HepG2 (cell line): ENCODE measurements around the gene NAGS. TPM values are rescaled to one million over a fixed set of nuclear protein-coding genes. Genes with fewer than 3 reads are reported as not detected.

Source experiments
- BRCA1 ChIP-seq: sonication (generic); formaldehyde crosslinking; IDR thresholded peaks from 2 replicates; pipeline ENCODE4 v1.4.0; 2020; ENCODE audit warnings: missing genetic modification reagents
- FOXC1 ChIP-seq: sonication (generic); formaldehyde crosslinking; IDR thresholded peaks from 2 replicates; pipeline ENCODE4 v1.8.0; 2022; ENCODE audit warnings: mild to moderate bottlenecking, missing genetic modification reagents, borderline replicate concordance
- HNF4A ChIP-seq: sonication (generic); formaldehyde crosslinking; IDR thresholded peaks from 2 replicates; pipeline ENCODE4 v1.4.0; 2020; ENCODE audit warnings: missing genetic modification reagents
- KDM4B ChIP-seq: sonication (generic); formaldehyde crosslinking; IDR thresholded peaks from 2 replicates; pipeline ENCODE4 v1.4.0; 2020; ENCODE audit warnings: missing genetic modification reagents
- SPEN ChIP-seq: sonication (generic); formaldehyde crosslinking; IDR thresholded peaks from 2 replicates; pipeline ENCODE4 v1.5.1; 2020; ENCODE audit warnings: low read depth, mild to moderate bottlenecking, missing genetic modification reagents
- U2AF2 ChIP-seq: fragments of 200-400 bp; formaldehyde crosslinking; IDR thresholded peaks from 2 replicates; pipeline ENCODE4 v1.6.1; 2017; ENCODE audit warnings: low read depth, mild to moderate bottlenecking, low read length
- ZBTB38 ChIP-seq: sonication (generic); formaldehyde crosslinking; IDR thresholded peaks from 2 replicates; pipeline ENCODE4 v1.5.1; 2020; ENCODE audit warnings: mild to moderate bottlenecking, missing genetic modification reagents
- ZBTB7A ChIP-seq: sonication (generic); formaldehyde crosslinking; IDR thresholded peaks from 2 replicates; pipeline ENCODE4 v1.8.0; 2022; ENCODE audit warnings: mild to moderate bottlenecking, missing genetic modification reagents
- ZBTB7B ChIP-seq: sonication (generic); formaldehyde crosslinking; IDR thresholded peaks from 2 replicates; pipeline ENCODE4 v1.4.0; 2020; ENCODE audit warnings: missing genetic modification reagents
- ZNF207 ChIP-seq: fragments of 450-650 bp; IDR thresholded peaks from 2 replicates; pipeline ENCODE4 v1.6.1; 2016; ENCODE audit warnings: antibody characterized with exemption, borderline replicate concordance
- ZNF24 ChIP-seq: fragments of 450-650 bp; IDR thresholded peaks from 2 replicates; pipeline ENCODE4 v1.6.1; 2017; ENCODE audit warnings: antibody characterized with exemption, mild to moderate bottlenecking
- ZNF441 ChIP-seq: sonication (generic); formaldehyde crosslinking; IDR thresholded peaks from 2 replicates; pipeline ENCODE4 v1.7.0; 2021; ENCODE audit warnings: missing genetic modification reagents, borderline replicate concordance
- ZNF446 ChIP-seq: sonication (generic); formaldehyde crosslinking; IDR thresholded peaks from 2 replicates; pipeline ENCODE4 v1.5.0; 2020; ENCODE audit warnings: mild to moderate bottlenecking, missing genetic modification reagents
- ZNF496 ChIP-seq: sonication (generic); formaldehyde crosslinking; IDR thresholded peaks from 2 replicates; pipeline ENCODE4 v1.8.1; 2023; ENCODE audit warnings: mild to moderate bottlenecking, moderate library complexity, missing genetic modification reagents; ENCODE audit not compliant: insufficient replicate concordance
- ZNF530 ChIP-seq: sonication (generic); formaldehyde crosslinking; IDR thresholded peaks from 2 replicates; pipeline ENCODE4 v1.5.0; 2020; ENCODE audit warnings: low read depth, mild to moderate bottlenecking, missing genetic modification reagents
- ZNF761 ChIP-seq: sonication (generic); formaldehyde crosslinking; conservative IDR thresholded peaks from 2 replicates; pipeline ENCODE4 v1.4.0; 2020; ENCODE audit warnings: mild to moderate bottlenecking, missing genetic modification reagents
- polyA plus RNA-seq, 8 experiments: library from polyadenylated mRNA; depleted of rRNA in 3 of 8; stranded (reverse) in 7 of 8; unstranded in 1 of 8; fragments of >200 nt; fragmentation: Illumina TruSeq in 4 of 8; extraction: Trizol in 4 of 8; gene quantifications; 2 replicates each; pipeline versions ENCODE4 v1.2.1 to v1.2.3, GENCODE V29; 2011 to 2016; ENCODE audit warnings: low read depth in 4 of 8, missing spikeins in 1 of 8, mixed read lengths in 1 of 8; ENCODE audit not compliant: insufficient read depth in 1 of 8
- total RNA-seq, 5 experiments: library from RNA; depleted of rRNA; stranded (reverse); fragments of >200 nt; fragmentation: Illumina TruSeq; extraction: Trizol; gene quantifications; 2 replicates each; pipeline ENCODE4 v1.2.3, GENCODE V29; 2016; ENCODE audit warnings: low read depth in 1 of 5
- TF ChIP-seq, protein P1 (sequence below): sonication (generic); formaldehyde crosslinking; IDR thresholded peaks from 2 replicates; pipeline ENCODE4 v1.5.1; 2020; ENCODE audit warnings: missing genetic modification reagents, mild to moderate bottlenecking, borderline replicate concordance
- TF ChIP-seq, protein P2 (sequence below): fragments of 450-650 bp; IDR thresholded peaks from 2 replicates; pipeline ENCODE4 v1.6.1; 2016
- TF ChIP-seq, protein P3 (sequence below): sonication (generic); formaldehyde crosslinking; IDR thresholded peaks from 2 replicates; pipeline ENCODE4 v1.5.1; 2020; ENCODE audit warnings: missing genetic modification reagents, mild to moderate bottlenecking, borderline replicate concordance
- TF ChIP-seq, protein P4 (sequence below): sonication (generic); formaldehyde crosslinking; conservative IDR thresholded peaks from 2 replicates; pipeline ENCODE4 v1.4.0; 2020; ENCODE audit warnings: missing genetic modification reagents
- TF ChIP-seq, protein P5 (sequence below): IDR thresholded peaks from 2 replicates; pipeline ENCODE4 v1.6.1; 2016; ENCODE audit warnings: mild to moderate bottlenecking

Gene NAGS
- total and polyA plus RNA-seq, 2 of the 13 experiments (the other 11 are each of a cell fraction or from before 2014, with no cell fraction given): 4.3 to 5.1 TPM

DNA sequence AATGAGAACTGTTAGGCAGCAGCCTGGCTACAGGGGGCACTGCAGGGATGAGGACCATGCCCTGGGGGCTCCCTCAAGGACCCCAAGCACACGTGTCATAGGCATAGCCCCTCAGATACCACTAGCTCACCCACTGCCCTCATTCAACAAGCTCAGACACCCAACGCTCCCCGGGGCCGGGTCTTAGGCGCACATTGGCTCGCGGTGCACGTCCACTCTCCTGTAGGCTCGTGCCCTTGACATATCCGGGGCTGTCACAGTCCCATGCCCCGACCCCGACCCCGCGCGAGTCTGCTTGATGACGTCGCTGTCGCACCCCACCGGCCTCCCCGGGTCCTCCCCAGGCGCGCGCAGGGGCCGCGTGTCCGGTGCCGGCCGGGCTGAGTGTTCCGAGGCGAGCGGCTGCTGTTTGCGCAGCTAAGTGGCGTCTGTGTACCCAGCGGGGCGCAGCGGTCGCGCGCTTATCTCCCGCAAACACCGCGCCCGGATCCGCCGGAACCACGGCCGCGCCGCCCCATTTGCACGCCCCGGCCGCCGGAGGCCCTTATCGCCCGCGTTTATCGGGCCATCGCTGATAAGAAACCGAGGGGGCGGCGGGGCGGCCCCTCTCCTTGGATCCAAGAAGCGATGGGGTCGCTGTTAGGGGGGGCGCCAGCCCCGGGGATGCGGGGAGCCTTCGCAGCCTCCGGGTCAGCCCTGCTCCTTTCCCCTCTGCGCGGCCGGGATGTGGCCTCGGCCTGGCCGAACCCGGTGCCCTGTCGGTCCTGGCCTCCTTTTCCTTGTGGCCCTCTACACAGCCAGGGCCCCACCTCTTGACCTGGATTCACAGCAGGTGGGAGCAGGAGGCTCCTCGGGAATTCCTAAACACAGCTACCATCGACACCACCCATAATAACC is 20.7 kb upstream of the NAGS start (continued):
- TF ChIP-seq, protein P1, sequence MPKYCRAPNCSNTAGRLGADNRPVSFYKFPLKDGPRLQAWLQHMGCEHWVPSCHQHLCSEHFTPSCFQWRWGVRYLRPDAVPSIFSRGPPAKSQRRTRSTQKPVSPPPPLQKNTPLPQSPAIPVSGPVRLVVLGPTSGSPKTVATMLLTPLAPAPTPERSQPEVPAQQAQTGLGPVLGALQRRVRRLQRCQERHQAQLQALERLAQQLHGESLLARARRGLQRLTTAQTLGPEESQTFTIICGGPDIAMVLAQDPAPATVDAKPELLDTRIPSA: no peak
- peak; percentile 87 for TF ChIP-seq SPEN (CRISPR knock-in tag)
- TF ChIP-seq U2AF2: no peak
- no peak for TF ChIP-seq ZNF446 (CRISPR knock-in tag)
- TF ChIP-seq ZNF207: no peak
- TF ChIP-seq ZNF24: no peak
- no peak for TF ChIP-seq ZNF530 (CRISPR knock-in tag)
- TF ChIP-seq ZBTB7A (CRISPR knock-in tag): peak; percentile 94
- peak; percentile 68 for TF ChIP-seq HNF4A (CRISPR knock-in tag)
- peak; percentile 91; the same call in 1 of the 2 replicates for TF ChIP-seq FOXC1 (CRISPR knock-in tag)
- TF ChIP-seq, protein P2, sequence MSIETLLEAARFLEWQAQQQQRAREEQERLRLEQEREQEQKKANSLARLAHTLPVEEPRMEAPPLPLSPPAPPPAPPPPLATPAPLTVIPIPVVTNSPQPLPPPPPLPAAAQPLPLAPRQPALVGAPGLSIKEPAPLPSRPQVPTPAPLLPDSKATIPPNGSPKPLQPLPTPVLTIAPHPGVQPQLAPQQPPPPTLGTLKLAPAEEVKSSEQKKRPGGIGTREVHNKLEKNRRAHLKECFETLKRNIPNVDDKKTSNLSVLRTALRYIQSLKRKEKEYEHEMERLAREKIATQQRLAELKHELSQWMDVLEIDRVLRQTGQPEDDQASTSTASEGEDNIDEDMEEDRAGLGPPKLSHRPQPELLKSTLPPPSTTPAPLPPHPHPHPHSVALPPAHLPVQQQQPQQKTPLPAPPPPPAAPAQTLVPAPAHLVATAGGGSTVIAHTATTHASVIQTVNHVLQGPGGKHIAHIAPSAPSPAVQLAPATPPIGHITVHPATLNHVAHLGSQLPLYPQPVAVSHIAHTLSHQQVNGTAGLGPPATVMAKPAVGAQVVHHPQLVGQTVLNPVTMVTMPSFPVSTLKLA: no peak
- peak; percentile 52; the same call in 1 of the 2 replicates for TF ChIP-seq BRCA1 (CRISPR knock-in tag)
- peak; percentile 91; the same call in 1 of the 2 replicates for TF ChIP-seq ZBTB38 (CRISPR knock-in tag)
- TF ChIP-seq ZNF496: no peak
- TF ChIP-seq, protein P3, sequence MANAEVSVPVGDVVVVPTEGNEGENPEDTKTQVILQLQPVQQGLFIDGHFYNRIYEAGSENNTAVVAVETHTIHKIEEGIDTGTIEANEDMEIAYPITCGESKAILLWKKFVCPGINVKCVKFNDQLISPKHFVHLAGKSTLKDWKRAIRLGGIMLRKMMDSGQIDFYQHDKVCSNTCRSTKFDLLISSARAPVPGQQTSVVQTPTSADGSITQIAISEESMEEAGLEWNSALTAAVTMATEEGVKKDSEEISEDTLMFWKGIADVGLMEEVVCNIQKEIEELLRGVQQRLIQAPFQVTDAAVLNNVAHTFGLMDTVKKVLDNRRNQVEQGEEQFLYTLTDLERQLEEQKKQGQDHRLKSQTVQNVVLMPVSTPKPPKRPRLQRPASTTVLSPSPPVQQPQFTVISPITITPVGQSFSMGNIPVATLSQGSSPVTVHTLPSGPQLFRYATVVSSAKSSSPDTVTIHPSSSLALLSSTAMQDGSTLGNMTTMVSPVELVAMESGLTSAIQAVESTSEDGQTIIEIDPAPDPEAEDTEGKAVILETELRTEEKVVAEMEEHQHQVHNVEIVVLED (CRISPR knock-in tag): peak; percentile 81; the same call in 1 of the 2 replicates
- TF ChIP-seq, protein P4, sequence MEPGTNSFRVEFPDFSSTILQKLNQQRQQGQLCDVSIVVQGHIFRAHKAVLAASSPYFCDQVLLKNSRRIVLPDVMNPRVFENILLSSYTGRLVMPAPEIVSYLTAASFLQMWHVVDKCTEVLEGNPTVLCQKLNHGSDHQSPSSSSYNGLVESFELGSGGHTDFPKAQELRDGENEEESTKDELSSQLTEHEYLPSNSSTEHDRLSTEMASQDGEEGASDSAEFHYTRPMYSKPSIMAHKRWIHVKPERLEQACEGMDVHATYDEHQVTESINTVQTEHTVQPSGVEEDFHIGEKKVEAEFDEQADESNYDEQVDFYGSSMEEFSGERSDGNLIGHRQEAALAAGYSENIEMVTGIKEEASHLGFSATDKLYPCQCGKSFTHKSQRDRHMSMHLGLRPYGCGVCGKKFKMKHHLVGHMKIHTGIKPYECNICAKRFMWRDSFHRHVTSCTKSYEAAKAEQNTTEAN (CRISPR knock-in tag): peak; percentile 81
- peak; percentile 89 for TF ChIP-seq ZNF441 (CRISPR knock-in tag)
- peak; percentile 56; the same call in 1 of the 2 replicates for TF ChIP-seq ZNF761
- TF ChIP-seq, protein P5, sequence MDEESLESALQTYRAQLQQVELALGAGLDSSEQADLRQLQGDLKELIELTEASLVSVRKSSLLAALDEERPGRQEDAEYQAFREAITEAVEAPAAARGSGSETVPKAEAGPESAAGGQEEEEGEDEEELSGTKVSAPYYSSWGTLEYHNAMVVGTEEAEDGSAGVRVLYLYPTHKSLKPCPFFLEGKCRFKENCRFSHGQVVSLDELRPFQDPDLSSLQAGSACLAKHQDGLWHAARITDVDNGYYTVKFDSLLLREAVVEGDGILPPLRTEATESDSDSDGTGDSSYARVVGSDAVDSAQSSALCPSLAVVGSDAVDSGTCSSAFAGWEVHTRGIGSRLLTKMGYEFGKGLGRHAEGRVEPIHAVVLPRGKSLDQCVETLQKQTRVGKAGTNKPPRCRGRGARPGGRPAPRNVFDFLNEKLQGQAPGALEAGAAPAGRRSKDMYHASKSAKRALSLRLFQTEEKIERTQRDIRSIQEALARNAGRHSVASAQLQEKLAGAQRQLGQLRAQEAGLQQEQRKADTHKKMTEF (CRISPR knock-in tag): peak; percentile 97
- TF ChIP-seq ZBTB7B: peak; percentile 99
- no peak for TF ChIP-seq KDM4B (CRISPR knock-in tag)
